PC-9 (cell line): Measurements from ENCODE around the gene DTNBP1. TPM values are rescaled to one million over a fixed set of nuclear protein-coding genes. Genes with fewer than 3 reads are reported as not detected.

Source experiments
- BruUV-seq: library from RNA; stranded (reverse); fragments of 400-500 nt; replicated peaks from 2 replicates; lab custom pipeline; 2021; lab: Mats Ljungman, UMichigan
- CTCF ChIA-PET: fragments of 300-600 bp; sonication (Branson Sonifier 250); formaldehyde crosslinking; loops from one replicate; lab custom pipeline; 2022; ENCODE audit warnings: antibody characterized with exemption; lab: Charles Lee
- POLR2A ChIA-PET: fragments of 300-600 bp; sonication (Branson Sonifier 250); formaldehyde crosslinking; loops from one replicate; lab custom pipeline; 2022; ENCODE audit warnings: antibody characterized with exemption; ENCODE audit not compliant: unreplicated experiment; lab: Charles Lee
- DNase-seq, 2 experiments: peaks; one replicate each; pipeline versions ENCODE4 v3.0.0 to v3.0.0-alpha.2; 2015 to 2022; ENCODE audit warnings: mixed read lengths in 1 of 2
- H2AFZ ChIP-seq: fragments of 200-600 bp; sonication (generic); 2 replicates; pipeline ENCODE4 v1.8.1; 2017; ENCODE audit warnings: antibody characterized with exemption
- H3F3A ChIP-seq: fragments of 200-600 bp; sonication (generic); 2 replicates; pipeline ENCODE4 v1.8.1; 2017; ENCODE audit warnings: antibody characterized with exemption, mild to moderate bottlenecking, low read depth; ENCODE audit not compliant: insufficient read depth
- H3K27ac ChIP-seq: fragments of 200-600 bp; sonication (generic); 2 replicates; pipeline ENCODE4 v1.6.1; 2016; ENCODE audit warnings: mixed run types
- H3K27me3 ChIP-seq: fragments of 200-600 bp; sonication (generic); 2 replicates; pipeline ENCODE4 v1.6.1; 2016; ENCODE audit warnings: low read depth, mixed run types; ENCODE audit not compliant: insufficient read depth
- H3K36me3 ChIP-seq: fragments of 200-600 bp; sonication (generic); 2 replicates; pipeline ENCODE4 v1.6.1; 2016; ENCODE audit warnings: low read depth, mixed run types
- H3K4me1 ChIP-seq: fragments of 200-600 bp; sonication (generic); replicated peaks from 2 replicates; pipeline ENCODE4 v1.6.1; 2016; ENCODE audit warnings: mixed run types; ENCODE audit not compliant: insufficient read depth
- H3K4me2 ChIP-seq: fragments of 200-600 bp; sonication (generic); 2 replicates; pipeline ENCODE4 v1.6.1; 2017; ENCODE audit warnings: mixed run types
- H3K4me3 ChIP-seq: fragments of 200-600 bp; sonication (generic); 2 replicates; pipeline ENCODE4 v1.6.1; 2016; ENCODE audit warnings: mixed run types
- H3K79me2 ChIP-seq: fragments of 200-600 bp; sonication (generic); 2 replicates; pipeline ENCODE4 v1.6.1; 2017; ENCODE audit warnings: low read depth, mixed run types
- H3K9me2 ChIP-seq: fragments of 200-600 bp; sonication (generic); 2 replicates; pipeline ENCODE4 v1.8.1; 2017; ENCODE audit warnings: mild to moderate bottlenecking; ENCODE audit not compliant: insufficient read depth
- H3K9me3 ChIP-seq: fragments of 200-600 bp; sonication (generic); 2 replicates; pipeline ENCODE4 v1.8.1; 2016; ENCODE audit warnings: low read depth; ENCODE audit not compliant: insufficient read depth
- H4K20me1 ChIP-seq: fragments of 200-600 bp; sonication (generic); 2 replicates; pipeline ENCODE4 v1.8.1; 2017; ENCODE audit not compliant: insufficient read depth
- CTCF ChIP-seq: fragments of 200-600 bp; sonication (generic); conservative IDR thresholded peaks from 2 replicates; pipeline ENCODE4 v1.6.1; 2017; ENCODE audit warnings: mixed run types, antibody characterized with exemption, mild to moderate bottlenecking, moderate library complexity
- EZH2 ChIP-seq: fragments of 200-600 bp; sonication (generic); IDR thresholded peaks from 2 replicates; pipeline ENCODE4 v1.8.0; 2017; ENCODE audit warnings: antibody characterized with exemption, low read depth
- intact Hi-C: fragments of 100-400 bp; cut with micrococcal nuclease; formaldehyde crosslinking; loops from one replicate; pipeline ENCODE4 v1.10.0; 2022; ENCODE audit not compliant: unreplicated experiment
- total RNA-seq: library from RNA; stranded (reverse); gene quantifications from 2 replicates; pipeline ENCODE4 v1.2.3, GENCODE V29; 2021

Gene DTNBP1
- total RNA-seq, 1 experiment from 2014 or later, result 9.1 TPM

GRCh38 chr6:15618685-15619084, 44.1 kb downstream of the DTNBP1 start:
- Histone ChIP-seq H3K4me2 (no peak overlapping the region), H3K9me3 (no peaks in the 10 kb centered on the region), H3K9me2 (no peaks in the 10 kb centered on the region), H3K4me3 (no peak overlapping the region), H3K79me2 (no peaks in the 10 kb centered on the region; the same call in 1 of the 2 replicates), H2AFZ (no peak overlapping the region), H3K27me3 (no peaks in the 10 kb centered on the region), H3F3A (no peaks in the 10 kb centered on the region), H3K4me1 (no peaks in the 10 kb centered on the region), H3K36me3 (0 out of 2 replicates have a peak, but pooled peaks cover 4% of the 10 kb centered on the region), H4K20me1 (no peaks in the 10 kb centered on the region; the same call in 1 of the 2 replicates), H3K27ac (no peak overlapping the region)
- ChIA-PET CTCF (no interaction called here), POLR2A (interaction anchor here (0.5 kb wide), 1 partner anchor 177 kb away, joined by 3 read pairs; no protein-coding TSS in a partner anchor)
- intact Hi-C loops, result no loop called here
- TF ChIP-seq EZH2 (no peak), CTCF (no peak)
- BruUV-seq, result no TSS peak
- no peak for DNase-seq

GRCh38 chr6:15616261-15616660, 46.6 kb downstream of the DTNBP1 start:
- H3K27me3 ChIP-seq, result no peaks in the 10 kb centered on the region
- no peaks in the 10 kb centered on the region for H3F3A ChIP-seq
- H3K79me2 ChIP-seq, result no peaks in the 10 kb centered on the region; the same call in 1 of the 2 replicates
- H3K4me3 ChIP-seq, result no peak overlapping the region
- H3K9me3 ChIP-seq, result no peaks in the 10 kb centered on the region
- no peak for DNase-seq
- H3K27ac ChIP-seq, result no peak overlapping the region
- H3K4me1 ChIP-seq, result no peaks in the 10 kb centered on the region
- TF ChIP-seq CTCF (no peak), EZH2 (no peak)
- H2AFZ ChIP-seq, result no peak overlapping the region
- no TSS peak for BruUV-seq
- H3K36me3 ChIP-seq, result 0 out of 2 replicates have a peak, but pooled peaks cover 4% of the 10 kb centered on the region
- no peaks in the 10 kb centered on the region for H3K9me2 ChIP-seq
- no peaks in the 10 kb centered on the region; the same call in 1 of the 2 replicates for H4K20me1 ChIP-seq
- intact Hi-C loops, result no loop called here
- no peak overlapping the region for H3K4me2 ChIP-seq
- CTCF ChIA-PET, result interaction anchor here (0.7 kb wide), 1 partner anchor 10 kb away, joined by 3 read pairs; no protein-coding TSS in a partner anchor
- POLR2A ChIA-PET, result no interaction called here

GRCh38 chr6:15615802-15616201, 47.0 kb downstream of the DTNBP1 start:
- Histone ChIP-seq H3K4me2 (no peak overlapping the region), H3K9me3 (no peaks in the 10 kb centered on the region), H3K27ac (no peak overlapping the region), H3K9me2 (no peaks in the 10 kb centered on the region), H3K36me3 (0 out of 2 replicates have a peak, but pooled peaks cover 4% of the 10 kb centered on the region), H4K20me1 (no peaks in the 10 kb centered on the region; the same call in 1 of the 2 replicates), H3K79me2 (no peaks in the 10 kb centered on the region; the same call in 1 of the 2 replicates), H3K4me3 (no peak overlapping the region), H3K4me1 (no peaks in the 10 kb centered on the region), H3F3A (no peaks in the 10 kb centered on the region), H2AFZ (no peak overlapping the region), H3K27me3 (no peaks in the 10 kb centered on the region)
- ChIA-PET POLR2A (no interaction called here), CTCF (interaction anchor here (0.7 kb wide), 1 partner anchor 10 kb away, joined by 3 read pairs; no protein-coding TSS in a partner anchor)
- no peak for DNase-seq
- TF ChIP-seq CTCF (no peak), EZH2 (no peak)
- BruUV-seq, result no TSS peak
- intact Hi-C loops, result no loop called here
